Femur (tissue), 1 donor: ENCODE measurements around the gene RASL10B.

Experiments
- DNase-seq: peaks from one replicate; pipeline ENCODE4 v3.0.0-alpha.2; 2017

The RASL10B gene

DNA sequence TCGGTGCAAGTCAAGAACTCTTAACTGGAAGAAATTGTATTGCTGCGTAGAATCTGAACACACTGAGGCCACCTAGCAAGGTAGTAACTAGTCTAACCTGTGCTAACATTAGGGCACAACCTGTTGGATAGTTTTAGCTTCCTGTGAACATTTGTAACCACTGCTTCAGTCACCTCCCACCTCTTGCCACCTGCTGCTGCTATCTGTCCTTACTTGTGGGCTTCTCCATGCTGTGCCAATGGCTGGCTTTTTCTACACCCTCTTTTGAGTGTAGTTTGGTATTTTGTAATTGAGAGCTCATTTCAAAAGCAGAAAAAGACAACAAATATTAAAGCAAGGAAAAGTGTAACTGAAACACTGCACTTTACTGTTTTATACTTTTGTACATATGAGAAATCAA is 7.7 kb upstream of the RASL10B start:
- DNase-seq = no peak

DNA sequence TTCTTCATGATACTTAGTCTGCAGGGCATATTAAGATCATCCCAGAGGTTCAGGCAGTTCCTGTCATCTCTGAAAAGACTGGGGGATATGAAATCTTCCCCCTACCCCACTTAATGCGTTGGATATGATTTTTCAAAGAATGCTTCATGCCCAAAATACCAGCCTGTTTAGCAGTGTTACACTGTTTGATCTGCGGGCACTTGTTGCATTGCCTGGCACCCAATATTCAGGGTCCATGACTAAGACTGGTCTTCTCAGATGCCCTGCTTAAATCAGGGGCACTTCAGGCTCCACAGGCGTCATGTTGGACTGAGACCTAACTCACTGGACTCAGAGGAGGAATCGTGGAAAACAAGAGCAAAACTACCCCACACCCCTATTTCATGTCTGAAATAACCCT is 6.4 kb upstream of the RASL10B start:
- DNase-seq = no peak

DNA sequence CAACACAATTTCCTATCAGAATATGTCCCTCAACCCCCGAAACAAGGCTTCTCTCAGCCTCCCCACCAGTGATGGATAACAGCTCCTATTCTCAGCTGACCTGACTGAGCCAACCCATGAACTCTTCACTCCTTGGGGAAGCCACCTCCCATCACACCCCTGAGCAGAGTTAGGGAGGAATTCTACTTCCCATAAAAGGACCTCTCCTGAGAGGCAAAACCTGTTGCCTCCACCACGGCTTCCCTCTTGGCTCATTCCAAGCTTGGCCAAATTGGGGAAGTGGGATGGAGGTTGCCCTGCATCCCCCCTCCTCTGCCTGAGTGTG is 5.7 kb upstream of the RASL10B start:
- no peak for DNase-seq

DNA sequence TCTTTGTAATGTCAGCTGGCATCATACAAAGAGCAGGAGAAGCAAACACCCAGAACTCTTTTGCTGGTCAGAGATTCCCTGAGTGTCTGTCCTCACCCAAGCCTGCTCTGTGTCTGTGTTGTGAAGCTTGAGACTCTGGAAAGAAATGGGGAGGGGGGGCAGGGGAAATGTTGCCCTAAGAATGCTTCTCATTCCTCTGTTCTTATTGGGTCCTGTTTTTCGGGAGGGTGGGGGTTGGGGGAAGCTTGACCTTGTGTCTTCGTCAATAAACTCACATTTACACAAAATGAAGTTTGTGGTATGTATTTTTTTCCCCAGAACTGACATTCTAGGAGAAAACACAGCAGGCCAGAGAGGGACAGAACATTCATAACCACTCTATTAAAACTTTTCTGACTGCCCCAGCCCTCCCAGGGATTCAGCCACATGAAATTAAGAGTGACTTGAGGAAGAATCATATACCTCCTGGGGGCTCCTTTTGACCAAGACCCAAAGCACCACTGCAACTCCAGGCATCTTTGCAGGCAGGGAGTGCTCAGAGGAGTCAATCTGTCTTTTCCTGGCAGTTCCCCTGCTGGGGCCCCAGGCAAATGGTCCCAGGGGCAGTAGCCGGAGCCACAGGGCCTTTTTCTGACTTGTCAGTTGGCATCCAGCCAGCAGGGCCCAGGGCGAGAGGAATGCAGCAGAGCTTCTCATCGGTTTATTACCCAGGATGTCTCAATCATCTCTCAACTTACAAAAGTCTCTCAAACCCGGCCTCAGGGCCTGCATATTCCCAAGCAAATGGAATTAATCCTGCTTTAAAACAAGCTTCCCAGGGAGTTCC is 5.1 kb upstream of the RASL10B start:
- peak; percentile 64 for DNase-seq

DNA sequence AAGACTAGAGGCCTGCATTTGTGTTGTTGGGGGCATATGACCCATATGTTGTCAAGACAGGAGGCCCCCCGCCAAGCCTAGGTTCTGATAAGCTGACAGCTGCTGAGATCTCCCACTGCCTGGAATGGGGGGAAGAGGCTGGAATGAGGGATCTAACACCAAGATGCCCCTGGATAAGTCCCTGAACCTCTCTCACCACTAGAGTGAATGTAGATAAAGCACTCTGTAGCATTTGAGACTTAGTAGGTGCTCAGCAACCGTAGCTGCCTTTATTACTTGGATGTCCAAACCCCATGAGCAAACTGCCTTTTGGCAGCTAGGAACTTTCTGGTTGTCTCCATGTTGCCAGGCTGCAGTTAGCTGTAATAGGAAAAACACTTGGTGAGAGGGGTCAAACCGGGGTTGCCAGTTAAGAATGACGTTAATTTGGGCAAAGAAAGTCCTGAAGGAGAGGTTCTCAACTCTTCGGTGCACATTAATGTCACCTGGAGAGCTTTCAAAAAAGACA is 4.4 kb upstream of the RASL10B start:
- DNase-seq = no peak

DNA sequence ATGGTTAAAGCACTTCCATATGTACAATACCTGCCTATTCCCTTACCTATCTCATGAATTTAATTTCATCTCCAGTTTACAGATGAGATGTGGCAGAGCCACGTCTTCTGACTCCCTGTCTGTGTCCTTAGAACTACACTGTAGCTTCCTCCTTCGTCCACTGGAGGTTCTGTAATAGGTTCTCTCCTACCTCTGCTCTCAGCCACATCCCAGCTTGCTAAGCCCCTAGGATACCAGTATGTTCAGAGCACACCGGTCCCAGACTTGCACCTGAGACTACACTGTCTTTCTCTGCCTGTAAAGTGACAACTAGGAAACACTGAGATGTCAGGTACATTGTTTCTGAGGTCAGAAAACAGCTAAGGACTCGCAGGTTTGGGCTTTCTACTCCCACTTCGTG is 3.8 kb upstream of the RASL10B start:
- no peak for DNase-seq

DNA sequence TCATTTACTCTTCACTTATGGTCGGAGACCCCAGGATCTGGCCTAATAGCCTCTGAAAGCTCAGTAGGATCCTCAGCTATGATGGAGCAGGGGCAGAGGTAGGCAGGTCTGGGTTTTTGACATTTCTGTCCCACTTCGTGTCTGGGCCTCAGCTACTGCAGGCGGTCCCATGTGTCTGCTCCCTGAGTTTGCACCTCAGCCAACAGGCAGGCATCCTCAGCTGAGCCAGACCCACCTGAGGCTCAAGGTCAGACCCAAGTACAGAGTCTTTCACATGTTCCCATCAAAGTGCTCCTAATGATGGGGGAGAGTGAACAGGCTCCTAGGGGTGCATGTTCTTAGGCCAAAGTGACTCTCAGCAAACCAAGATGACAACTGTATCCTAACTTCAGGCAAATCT is 2.9 kb upstream of the RASL10B start:
- DNase-seq = no peak

DNA sequence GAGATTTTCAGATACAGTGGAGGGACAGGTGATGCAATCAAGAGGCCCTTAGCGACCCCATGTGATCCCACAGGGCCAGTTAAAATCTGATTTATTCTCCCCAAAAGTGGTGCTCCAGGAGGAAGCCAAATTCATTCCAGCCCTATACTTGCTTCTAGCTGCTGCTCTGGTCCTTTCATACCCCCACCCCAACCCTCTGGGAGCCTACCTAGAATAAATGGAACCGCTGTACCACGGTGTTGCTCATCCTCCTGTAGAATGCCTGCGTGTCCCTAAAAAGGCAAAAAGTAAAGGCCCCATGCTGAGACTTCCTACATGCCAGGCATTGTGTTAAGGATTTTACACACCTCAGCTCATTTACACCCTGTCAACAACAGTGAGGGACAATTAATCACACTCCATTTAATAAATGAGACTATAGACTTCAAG is 2.0 kb upstream of the RASL10B start:
- no peak for DNase-seq

DNA sequence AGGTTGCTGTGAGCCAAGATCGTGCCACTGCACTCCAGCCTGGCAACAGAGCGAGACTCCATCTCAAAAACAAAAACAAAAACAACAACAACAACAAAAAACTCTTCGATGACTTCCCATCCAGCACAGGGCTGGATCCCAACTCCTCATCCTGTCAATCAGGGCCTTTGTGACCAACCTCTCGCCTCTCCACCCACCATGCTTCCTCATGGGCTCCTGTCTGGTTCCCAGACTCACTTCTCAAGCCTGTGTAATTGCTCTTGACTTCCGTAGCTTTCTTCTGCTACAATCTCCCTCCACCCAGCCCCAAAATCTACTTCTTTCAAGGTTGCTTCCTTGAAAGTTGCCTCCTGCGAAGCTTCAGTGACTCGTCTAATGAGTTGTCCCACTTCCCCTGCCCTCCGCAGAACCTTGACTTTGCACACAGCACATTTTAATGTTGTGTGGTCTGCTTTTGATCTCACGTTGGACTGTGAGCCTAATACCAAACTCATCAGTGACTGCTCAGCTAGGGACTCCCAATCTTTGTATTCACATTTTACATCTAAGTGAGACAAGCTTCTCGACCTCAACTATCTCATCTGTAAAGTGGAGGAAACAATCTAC is 936 bp upstream of the RASL10B start:
- no peak for DNase-seq

DNA sequence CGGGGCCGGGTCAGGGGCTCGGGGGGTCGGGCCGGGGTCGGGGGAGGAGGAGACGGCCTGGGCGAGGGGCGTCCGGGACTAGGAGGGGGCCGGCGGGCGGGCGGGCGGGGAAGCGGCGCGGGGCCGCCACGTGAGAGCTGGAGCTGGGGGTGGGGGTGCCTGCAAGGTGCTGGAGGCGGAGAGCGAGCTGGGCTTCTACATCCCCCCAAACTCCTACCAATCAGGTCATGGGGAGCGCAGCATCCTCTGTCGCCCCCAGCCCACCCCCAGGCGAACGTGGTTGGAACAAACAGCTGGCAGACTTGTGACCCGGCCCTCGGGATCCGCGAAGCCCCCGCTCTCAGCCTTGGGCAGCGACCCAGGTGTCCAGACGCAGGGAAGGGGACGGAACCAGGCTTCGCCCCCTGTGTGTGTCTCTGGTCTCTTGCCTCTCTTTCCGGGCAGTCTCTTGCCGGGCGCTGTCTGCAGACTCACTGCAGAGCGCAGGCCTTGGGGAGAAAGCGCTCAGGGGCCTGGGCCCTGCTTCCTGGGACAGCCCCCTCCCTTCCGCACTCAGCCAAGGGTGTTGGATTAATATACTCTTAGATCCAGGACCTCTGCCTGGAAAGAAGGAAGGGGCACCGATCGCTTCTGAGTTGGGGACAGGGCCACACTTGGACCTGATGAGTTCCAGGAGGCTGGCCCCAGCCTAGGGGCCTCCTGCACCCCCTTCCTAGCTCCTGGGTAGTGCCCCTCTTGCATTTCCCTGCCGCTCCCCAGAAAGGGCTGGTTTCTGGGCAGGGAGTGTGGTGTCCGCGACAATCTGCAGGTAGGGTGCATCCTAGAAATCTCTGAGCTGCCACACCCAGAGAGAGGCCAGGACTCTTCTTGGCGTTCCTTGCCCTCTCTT is 722 bp downstream of the RASL10B start:
- DNase-seq = no peak

DNA sequence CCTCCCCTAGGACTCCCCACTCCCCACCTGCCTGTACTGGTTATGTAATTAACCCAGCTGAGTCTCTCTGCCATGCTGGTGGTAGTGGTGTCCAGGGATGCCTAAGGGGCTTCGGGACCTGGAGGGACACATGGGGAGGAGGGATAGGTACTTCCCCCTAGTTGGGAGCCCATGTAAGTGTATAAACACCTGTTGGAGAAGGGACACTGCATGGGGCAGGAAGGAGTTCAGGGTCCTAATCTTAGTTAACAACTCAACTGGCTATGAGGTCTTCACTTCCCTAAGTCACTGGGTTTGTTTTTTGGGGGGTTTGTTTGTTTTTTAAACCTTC is 1.3 kb downstream of the RASL10B start:
- DNase-seq = no peak

DNA sequence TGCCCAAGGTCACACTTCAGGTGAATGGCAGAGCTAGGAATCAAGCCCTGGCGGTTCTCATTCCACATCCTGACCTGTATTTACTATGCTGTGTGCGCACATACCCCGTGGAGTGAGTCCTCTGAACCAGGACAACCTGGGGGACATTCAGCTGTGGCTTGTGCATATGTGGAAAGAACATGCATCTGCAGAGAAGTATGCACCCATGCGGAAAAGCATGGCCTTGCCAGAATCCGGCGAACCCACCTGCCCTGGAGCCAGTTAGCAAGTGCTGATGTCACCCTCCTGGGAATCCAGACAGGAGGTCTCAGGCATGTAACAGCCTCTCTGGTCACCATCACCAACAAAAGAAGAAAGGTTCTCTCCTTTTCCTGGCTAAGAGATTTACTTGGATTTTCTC is 1.9 kb downstream of the RASL10B start:
- no peak for DNase-seq

DNA sequence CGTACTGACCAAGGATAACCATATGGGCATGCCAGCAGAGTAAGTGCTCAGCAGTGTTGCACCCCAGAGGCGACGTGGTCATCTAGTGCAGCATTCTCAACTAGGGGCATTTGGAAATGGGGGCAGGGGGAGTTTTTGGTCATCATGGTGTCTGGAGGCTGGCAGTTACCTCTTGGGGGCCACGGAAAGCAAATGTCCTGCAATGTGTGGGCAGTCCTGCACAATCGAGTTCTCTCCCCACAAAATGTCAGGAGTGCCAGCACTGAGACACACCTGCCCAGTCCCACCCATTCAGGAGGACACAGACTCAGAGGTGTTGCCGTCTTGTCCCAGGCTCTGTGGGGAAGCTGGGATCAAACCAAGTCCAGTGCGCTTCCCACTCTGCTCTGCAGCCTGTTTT is 3.0 kb downstream of the RASL10B start:
- DNase-seq = no peak

DNA sequence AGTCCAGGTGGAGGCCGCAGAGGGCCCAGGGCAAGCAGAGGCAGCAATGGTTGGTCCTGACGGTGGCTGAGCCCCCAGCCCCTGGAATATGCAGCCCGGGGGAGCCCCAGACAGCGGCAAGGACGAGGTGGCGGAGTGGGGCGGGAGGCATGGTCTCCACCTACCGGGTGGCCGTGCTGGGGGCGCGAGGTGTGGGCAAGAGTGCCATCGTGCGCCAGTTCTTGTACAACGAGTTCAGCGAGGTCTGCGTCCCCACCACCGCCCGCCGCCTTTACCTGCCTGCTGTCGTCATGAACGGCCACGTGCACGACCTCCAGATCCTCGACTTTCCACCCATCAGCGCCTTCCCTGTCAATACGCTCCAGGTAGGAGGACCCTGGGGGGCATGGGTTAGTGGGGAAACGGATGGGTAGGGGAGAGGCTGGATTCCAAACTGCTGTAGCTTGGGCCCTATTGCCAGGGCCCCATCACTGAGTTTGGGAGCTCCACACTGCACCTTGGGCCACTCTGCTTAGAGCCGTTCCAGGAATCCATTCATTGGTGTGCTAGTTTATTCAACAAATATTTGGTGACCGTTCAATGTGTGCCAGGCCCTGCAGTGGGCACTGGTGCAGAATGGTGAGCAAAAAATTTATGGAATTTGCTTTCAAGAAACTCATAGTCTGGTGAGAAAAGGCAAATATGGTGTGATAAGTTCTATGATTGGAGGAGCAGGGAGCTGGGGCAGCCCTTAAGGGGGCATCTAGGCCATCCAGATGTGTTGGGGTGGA is 3.8 kb downstream of the RASL10B start:
- no peak for DNase-seq

DNA sequence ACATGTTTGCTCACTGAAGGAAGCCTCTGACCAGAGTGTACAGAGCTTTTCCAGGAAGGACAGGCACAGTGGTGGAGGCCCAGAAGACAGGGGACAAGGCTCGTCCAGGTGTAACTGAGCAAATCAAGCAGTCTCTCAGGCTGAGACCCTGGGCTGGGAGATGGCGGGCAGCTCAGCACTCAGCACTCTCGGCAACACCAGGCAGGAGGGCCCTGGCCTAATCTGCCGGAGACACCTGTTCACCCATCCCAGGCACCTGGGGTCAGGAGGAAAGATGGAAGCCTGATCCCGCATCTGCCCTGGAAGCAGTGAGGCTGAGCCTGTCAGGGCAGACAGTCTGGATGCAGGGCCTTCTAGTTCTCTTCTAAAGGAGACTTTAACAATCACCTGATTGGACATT is 4.8 kb downstream of the RASL10B start:
- DNase-seq = no peak

DNA sequence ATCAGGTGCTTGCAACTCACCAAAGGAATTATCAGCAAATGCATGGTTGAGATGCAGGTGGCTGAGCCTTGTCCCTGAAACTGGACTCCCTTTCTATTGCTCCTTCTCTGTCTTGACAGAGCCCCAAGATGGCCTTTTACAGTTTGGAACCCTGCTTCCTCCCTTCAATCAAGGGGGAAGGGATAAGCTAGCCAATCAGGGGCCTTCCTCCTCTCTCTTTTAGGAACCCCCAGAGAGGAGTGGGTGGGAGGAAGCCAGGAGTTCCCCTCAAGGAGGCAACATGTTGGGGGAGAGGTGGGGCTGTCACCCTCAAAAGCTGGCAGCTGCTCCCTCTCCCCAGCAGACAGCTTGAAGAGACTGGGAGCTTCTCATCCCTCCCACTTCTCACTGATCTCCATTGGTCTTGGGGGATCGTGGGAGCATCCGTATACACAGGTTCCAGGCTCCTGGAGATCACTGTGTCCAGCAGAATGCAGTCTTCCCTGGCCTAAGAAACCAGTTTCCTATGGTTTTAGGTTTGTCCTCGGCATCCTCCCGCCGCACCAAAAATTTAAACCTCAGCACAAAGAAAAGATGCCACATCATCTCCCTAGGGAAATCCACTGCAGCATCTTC is 7.2 kb downstream of the RASL10B start:
- DNase-seq = peak; percentile 3

DNA sequence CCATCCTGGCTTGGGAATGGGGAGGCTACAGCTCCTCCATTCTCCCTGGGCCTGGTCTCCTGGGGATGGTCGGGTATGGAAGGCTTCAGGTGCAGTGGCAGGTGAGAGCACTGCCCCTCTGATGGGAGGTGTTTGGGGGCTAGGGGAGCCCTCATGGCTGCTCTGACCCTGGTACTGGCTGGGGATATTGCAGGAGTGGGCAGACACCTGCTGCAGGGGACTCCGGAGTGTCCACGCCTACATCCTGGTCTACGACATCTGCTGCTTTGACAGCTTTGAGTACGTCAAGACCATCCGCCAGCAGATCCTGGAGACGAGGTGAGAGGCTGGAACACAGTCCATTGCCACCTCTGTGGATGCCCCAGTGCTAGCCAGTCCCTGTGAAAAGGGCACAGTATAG is 8.8 kb downstream of the RASL10B start:
- no peak for DNase-seq

DNA sequence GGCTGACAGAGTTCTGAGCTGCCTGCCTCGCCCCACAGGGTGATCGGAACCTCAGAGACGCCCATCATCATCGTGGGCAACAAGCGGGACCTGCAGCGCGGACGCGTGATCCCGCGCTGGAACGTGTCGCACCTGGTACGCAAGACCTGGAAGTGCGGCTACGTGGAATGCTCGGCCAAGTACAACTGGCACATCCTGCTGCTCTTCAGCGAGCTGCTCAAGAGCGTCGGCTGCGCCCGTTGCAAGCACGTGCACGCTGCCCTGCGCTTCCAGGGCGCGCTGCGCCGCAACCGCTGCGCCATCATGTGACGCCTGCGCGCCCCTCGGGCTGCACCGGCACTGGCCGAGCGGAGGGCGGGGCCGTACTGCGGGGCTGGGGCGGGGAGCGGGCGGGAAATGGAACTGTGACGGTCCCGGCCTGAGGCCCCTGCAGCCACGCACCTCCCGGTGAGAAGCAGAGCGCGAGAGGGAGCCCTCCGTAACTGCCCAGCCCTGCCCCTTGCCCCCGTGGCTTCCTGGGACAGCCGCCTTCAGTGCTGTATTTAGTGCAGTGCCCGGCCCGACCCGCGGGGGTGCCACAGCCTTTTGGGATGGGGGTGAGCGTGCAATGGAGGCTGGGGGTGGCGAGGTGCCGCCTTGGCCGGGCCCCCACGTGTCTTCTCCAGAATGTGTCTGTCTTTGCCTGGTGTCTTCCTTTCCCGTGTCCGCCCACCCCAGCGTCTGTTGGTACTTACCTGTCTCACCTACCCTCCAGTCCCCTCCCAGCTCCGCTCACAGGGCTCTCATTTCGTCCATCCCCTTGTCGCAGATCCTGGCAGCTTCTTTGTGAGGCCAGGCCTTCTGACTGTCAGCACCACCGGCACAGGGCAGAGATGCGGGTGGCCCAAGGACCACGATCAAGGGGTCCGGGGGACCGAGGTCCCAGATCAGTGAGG is 9.8 kb downstream of the RASL10B start:
- DNase-seq = no peak

DNA sequence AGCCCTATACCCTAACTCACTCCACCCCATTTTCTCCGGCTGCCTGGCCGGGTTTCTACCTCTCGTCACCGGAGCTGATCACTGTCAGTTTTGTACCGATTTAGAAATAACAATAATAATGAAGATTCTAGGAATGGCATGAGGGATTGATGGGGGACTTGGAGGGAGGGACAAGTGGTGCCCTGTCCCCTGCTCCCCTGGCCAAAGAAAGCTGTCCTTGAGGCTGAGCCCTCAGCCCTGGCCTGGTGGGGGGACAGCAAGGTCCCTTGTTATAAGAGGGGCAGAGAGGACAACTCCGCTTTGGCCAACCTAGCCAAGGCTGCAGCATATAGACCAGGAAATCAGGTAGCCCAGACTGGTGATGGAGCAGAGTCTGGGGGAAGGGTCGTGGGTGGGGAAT is 11.1 kb downstream of the RASL10B start:
- no peak for DNase-seq

DNA sequence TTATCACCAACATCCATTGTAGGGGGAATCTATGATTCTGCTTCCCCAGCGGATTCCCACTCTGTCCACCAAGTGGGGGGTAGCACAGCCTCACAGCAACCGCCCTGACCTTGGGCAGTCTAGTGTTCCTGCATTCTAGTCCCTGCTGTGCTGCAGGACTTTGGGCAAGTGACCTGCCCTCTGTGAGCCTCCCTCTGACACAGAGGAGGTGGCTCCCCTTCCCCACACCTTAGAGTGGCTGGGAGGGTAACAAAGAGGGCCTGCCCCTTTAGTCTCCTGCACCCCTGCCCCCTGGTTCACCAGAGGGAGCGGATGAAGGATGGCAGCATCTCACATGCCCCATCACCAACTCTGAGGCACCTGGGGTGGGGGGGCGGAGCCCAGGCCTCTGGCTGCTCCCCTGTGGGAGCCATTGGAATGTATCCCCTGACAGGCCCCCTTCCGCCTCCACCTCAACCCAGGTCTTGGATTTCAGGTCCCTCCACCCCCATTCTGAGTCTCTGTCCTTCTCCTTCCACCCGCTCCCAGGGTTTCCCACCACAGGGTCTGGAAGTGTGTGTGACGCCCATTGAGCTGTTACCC is 11.5 kb downstream of the RASL10B start:
- no peak for DNase-seq
